Activated naive CD4-positive, alpha-beta T cell treated with Interleukin-2 at 50 U/mL for 16 hours (primary cell): Measurements from ENCODE around the gene BRD2.
A peak's percentile ranks its signal among the peaks of the same experiment; 100 is the strongest.

Source experiments
- DNase-seq: peaks from one replicate; pipeline ENCODE4 v3.0.0-alpha.2; 2020

BRD2 gene

DNA sequence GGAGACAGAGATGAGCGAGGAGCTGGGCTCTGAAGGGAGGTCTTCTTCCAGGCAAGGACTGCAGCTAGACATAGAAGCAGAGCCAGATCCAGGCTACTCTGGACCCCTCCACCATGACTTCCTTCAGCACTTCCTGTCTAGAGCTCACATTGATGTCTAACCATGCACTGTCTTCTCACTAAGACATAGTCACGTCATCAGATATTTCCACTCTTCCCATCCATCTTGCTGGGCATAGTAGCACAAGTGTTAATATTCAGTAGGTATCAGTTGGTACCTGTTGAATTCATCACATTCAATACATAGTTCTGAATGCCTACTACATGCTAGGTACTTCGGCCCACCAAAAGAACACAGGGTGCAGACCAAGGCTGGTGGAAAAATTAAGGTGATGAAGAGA lies 18.4 kb upstream of the BRD2 start:
- DNase-seq, result no peak

GRCh38 chr6:32950449-32950848 lies 17.9 kb upstream of the BRD2 start:
- DNase-seq, result no peak

DNA sequence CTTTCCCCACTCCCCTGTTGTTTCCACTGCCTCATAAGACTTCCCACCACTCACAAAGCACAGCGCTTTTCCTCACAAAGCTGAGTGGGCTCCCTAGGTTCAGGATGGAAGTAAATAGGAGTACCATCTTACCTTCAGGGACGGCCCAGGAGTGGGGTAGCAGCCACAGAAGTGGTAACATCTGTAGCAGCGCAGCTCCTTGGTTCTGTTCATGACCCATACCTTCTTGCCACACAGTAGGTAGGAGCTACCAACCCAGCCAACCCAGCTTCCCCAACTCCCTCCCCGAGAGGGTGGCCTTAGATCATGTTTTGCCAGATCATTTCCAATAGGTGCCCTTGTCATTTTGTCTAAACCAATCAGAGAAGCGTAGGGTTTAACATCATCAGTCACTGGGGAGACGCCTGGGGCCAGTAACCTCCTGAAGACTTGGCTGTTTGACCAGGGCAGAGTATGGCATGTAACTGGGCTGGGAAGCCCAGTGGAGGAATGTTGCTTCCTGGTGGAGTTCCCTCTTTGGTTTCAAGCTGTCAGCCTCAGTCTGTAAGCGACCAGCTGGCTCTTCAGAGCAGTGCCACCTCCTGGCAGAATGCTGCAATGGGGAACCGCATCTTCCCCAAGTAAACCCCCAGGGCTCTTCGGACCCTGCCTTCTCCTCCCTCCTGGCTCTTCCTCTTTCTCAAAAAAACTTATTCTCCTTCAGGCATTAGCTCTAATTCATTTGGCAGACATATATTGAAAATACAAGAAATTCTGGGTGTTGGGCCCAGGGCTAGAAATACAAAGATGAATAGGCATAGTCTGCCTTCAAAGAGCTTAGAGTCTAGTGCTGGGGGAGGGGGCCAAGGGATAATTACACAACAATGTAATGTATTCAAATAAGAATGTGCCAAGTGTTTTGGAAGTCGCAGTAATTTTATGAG lies 15.3 kb upstream of the BRD2 start, which contains the start of gene HLA-DMA:
Gene HLA-DMA, minus strand, starts transcription at position 281 of the 923 bp plus-strand sequence. Its CDS starts 61 bp downstream, at position 220.
- peak; percentile 73 for DNase-seq

- no peak for DNase-seq
Measured at GRCh38 chr6:32953775-32954174, 14.6 kb upstream of the BRD2 start.

GRCh38 chr6:32954267-32954666 lies 14.1 kb upstream of the BRD2 start:
- DNase-seq, result no peak

- DNase-seq, result no peak
Measured at GRCh38 chr6:32954986-32955802, 13.2 kb upstream of the BRD2 start.

DNA sequence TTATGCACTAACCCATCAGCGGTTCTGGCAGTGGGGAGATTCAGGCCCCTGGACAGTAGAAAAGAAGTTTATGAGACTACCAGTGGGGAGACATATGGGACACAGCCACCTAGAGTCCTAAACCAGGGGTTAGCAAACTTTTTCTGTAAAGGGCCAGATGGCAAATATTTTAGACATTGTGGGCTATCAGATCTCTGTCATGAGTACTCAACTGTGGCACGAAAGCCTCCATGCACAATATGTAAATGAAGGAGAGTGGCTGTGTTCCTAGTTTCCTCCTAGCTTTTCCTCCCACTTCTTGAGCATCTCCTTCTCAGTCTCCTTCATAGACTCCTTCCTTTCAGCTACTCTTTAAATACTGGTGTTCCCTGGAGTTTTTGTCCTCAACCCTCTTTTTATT lies 12.2 kb upstream of the BRD2 start:
- DNase-seq, result no peak

DNA sequence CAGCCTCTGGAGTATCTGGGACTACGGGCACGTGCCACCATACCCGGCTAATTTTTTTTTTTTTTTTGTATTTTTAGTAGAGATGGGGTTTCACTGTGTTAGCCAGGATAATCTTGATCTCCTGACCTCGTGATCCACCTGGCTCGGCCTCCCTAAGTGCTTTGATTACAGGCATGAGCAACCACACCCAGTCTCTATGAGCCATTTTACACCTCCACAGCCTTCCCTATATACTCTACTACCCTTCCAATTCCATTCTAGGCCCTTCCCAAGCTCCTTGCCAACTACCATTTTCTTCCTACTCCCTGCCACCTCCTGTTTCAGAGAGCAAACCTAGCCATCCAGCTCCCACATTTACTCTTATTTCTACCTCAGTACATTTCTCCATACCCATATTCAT lies 7.8 kb upstream of the BRD2 start:
- DNase-seq, result no peak

- no peak for DNase-seq
Measured at GRCh38 chr6:32962213-32962826, 6.1 kb upstream of the BRD2 start.

- DNase-seq, result no peak
Measured at GRCh38 chr6:32963866-32964265, 4.5 kb upstream of the BRD2 start.

DNA sequence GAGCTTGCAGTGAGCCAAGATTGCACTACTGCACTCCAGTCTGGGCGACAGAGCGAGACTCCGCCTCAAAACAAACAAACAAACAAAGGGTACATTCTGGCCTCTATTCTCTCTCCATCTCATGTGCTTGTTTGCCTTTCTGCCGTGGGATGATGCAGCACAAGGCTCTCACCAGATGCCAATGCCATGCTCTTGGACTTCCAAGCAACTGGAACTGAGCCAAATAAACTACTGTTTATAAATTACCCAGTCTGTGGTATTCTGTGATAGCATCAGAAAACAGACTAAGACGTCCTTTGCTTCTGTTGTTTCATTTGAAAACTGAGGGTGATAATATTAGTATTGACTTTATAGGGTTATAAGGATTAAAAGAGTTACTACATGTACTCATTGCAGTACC lies 3.6 kb upstream of the BRD2 start:
- no peak for DNase-seq

DNA sequence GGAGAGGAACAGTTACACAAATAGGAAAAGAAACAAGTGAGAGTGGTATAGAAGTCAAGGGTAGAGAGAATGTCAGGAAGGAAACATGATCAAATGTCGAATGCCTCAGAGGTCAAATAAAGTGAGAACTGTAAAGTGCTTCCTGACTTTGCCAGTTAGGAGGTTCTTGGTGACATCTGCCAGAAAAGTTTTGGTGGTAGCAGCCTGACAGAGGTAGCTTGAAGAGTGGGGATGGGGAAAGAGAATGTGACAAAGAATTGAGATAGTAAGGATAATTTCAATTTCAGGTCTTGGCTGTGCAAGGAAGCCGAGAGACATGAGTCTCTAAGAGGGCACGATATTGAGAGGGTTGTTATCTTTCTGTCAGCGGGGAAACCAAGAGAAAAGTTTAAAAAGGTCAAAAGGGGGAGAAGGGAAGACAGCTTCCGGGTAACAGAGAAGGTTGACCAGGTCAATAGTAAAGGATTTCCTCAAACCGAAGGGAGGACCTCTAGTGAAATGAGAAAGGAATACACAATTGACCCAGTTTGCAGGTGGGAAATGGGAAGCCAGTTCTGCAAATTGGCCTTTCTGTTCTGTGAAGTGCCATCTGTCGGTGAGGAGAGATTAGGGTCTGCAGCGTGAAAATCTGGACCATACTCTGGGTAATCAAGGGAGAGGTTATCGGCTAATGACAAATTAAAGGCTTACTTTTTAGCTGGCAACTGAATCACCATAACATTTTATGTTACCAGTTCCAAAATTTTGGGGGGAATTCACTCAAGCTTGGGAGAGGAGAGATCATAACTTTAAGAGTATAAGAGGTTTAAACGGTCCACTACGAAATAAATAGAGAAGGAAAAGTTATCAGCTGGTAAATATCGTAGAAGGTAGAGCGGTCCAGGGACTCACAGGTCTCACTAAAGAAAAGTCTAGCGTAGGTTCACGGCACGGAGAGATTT lies 973 bp upstream of the BRD2 start:
- peak; percentile 28 for DNase-seq

DNA sequence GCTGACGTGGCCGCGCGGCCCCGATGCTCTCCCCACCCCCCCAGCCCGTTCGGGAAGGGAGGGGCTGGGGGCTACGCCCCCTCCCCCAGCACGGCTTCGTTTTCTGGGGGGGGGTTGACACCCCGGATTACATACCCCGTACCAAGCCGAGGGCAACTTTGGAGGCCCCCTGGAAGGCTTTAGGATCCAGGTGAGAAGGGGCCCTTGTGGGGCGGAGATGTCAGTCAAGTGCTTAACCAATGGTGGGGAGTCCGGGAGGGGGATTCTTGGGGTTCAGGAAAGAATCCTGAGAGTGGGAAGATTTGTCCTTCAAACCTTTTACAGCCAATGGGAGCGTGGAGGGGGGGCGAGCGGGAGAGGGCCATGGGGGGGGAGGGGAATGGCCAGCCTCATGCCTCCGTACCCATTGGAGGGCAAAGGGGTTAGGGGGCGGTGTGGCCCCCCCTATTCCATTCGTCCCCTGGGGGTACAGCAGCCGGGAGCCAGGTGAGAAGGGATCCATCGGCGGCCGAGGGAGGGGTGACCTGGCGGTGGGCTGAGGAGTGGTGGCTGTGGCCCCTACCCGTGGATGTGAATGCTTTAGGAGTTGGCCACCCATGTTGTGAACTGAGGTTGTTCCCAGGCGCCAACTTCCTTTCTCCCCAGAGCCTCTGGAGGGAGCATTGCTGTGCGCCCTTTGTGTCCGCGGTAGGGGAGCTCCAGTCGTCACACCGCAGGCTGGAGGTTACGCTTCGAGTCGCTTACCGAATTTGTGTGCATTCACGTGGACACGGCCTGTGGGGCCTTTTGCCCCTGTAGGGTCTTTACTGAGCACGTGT lies 682 bp downstream of the BRD2 start:
- peak; percentile 78 for DNase-seq

GRCh38 chr6:32969685-32970412 lies 1.5 kb downstream of the BRD2 start:
- peak; percentile 79 for DNase-seq

DNA sequence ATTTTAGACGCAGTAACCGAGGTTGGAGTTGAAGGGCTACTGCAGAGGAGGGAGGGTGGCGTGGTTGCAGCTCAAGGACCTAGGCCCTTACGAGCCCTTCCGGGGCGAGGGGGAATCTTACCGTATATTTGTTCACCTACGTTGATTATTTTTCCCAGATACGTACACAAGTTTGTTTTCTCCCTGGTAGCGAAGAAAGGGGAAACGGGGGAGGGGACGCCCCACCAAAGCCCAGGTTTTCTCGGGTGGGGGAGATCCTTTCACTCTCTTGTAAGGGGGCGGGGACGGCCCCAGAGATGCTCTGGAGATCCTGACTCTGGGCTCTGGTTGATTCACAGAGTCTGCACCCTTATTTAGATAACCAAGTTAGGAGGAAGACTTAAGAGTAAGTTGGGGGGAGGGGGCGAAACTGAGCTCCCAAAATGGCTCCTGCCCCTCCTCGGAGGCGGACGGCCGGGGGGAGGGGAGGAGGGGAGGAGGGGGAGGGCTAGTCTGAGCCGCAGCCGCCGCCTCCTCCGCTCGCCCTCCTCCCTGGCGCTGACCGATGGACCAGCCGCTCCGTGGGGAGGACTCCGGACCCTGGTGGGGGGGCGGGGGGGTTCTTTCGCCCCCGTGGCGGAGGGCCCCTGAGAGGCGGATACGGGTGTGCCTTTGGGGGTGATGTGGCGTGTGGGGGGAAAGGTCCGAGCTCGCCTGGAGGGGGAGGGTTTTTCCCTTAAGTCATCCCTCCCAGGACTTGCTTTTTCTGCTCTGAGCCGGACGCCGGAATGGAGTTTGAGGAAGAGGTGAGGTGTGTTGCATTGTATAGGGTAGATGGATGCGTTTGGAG lies 2.2 kb downstream of the BRD2 start:
- peak; percentile 86 for DNase-seq

DNA sequence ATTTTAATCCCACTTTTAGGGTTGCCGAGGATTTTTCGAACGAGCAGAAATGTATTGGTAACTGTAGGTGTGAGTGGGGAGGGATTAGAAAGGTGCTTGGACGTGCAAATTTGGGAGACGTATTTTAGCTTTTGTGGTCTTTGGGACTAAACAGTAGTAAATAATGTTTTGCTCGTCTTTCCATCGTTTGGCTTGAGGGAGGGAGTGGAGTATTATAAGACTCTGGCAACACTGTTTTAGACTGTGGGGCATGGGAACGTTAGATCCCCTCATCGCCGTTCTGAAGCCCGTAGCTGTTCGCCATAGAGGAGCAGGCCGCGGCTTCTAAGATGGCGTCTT lies 2.8 kb downstream of the BRD2 start:
- no peak for DNase-seq

- DNase-seq, result peak; percentile 99
Measured at GRCh38 chr6:32971581-32972352, 3.4 kb downstream of the BRD2 start.

DNA sequence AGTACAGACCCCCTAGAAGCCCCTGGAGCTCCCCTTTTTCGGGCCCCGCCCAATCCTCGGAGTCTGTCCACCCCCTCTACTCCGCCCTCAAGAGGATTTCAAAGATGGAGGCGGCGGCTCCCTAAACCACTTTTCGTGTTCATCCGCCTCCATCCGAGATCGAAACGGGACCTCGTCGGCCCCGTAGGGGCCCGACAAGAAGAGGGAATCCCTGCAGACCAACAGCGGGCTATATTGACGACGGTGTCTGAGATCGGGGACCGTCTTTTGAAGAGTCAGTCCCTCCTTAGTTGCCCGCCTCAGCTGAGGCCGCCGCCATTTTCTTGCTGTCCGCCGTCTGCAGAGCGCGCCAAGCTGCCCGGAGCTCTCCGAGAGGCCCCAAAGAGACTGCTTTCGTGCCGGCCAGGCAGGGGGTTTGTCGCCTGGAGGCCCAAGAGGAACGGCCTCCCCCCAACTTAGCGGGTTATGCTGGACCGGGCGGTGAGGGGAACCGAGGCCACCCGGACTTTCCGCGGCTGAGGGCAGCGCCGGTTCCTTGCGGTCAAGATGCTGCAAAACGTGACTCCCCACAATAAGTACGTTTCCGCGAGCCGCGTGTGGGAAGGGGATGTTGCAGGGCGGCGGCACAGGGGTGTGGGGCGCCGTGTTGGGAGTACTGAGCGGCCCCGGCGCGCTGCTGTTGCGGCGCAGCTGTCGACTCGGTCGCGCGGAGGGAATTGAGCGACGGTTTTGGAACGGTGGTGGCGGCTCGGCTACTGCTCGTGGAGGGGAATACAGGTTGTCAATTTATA lies 4.2 kb downstream of the BRD2 start:
- peak; percentile 58 for DNase-seq
